HepG2 (cell line): Measurements from ENCODE around the gene HS2ST1. TPM values are rescaled to one million over a fixed set of nuclear protein-coding genes. Genes with fewer than 3 reads are reported as not detected.
A peak's percentile ranks its signal among the peaks of the same experiment; 100 is the strongest.

ENCODE experiments used
- ATAC-seq: fragments of 200-7000 bp; cut with Tn5 transposase; 3 replicates; pipeline ENCODE4 v1.9.1; 2020; ENCODE audit warnings: mild to moderate bottlenecking, moderate library complexity
- BruUV-seq: library from RNA; stranded (reverse); fragments of 400-500 nt; replicated peaks from 2 replicates; lab custom pipeline; 2021; lab: Mats Ljungman, UMichigan
- CTCF ChIA-PET: fragments of 300-600 bp; formaldehyde crosslinking; extraction: SDS; loops from one replicate; lab custom pipeline; 2021; ENCODE audit warnings: low total read pairs, inconsistent platforms, low intra/inter-chr PET ratio; lab: Yijun Ruan, JAX
- POLR2A ChIA-PET: fragments of 350-600 bp; sonication (Branson Sonifier 250); formaldehyde crosslinking; loops from one replicate; lab custom pipeline; 2020; ENCODE audit warnings: antibody characterized with exemption, inconsistent platforms; lab: Yijun Ruan, JAX
- DNase-seq: peaks from one replicate; pipeline ENCODE4 v3.0.0-alpha.2; 2015; ENCODE audit warnings: low spot score
- FAIRE-seq: peaks from 3 replicates; lab custom pipeline; 2011; peaks lifted over from hg19 to GRCh38; lab: Jason Lieb, UNC
- H2AFZ ChIP-seq: one replicate; pipeline ENCODE4 v1.6.1; 2011; ENCODE audit warnings: low read length, inconsistent platforms
- H3K27ac ChIP-seq: fragments of 300-600 bp; 3 replicates; pipeline ENCODE4 v1.8.0; 2011; ENCODE audit warnings: mixed run types, mild to moderate bottlenecking, mixed read lengths, low read length, inconsistent platforms; ENCODE audit not compliant: insufficient read depth; ENCODE audit errors: extremely low read length
- H3K27me3 ChIP-seq, 2 experiments: fragments of 200-600 bp in 1 of 2; 2 replicates in 1 of 2; 3 replicates in 1 of 2; pipeline versions ENCODE4 v1.6.0 to v1.8.0; 2011; ENCODE audit warnings: low read length in 2 of 2, mild to moderate bottlenecking in 2 of 2, moderate library complexity in 2 of 2, inconsistent platforms in 1 of 2; ENCODE audit not compliant: insufficient read depth in 2 of 2, control insufficient read depth in 1 of 2
- H3K36me3 ChIP-seq, 2 experiments: fragments of 200-600 bp in 1 of 2; replicated peaks in 1 of 2; 2 replicates in 1 of 2; 3 replicates in 1 of 2; pipeline versions ENCODE4 v1.5.1 to v1.8.0; 2011; ENCODE audit warnings: low read length in 2 of 2, inconsistent platforms in 1 of 2; ENCODE audit not compliant: insufficient read depth in 2 of 2, control insufficient read depth in 1 of 2
- H3K4me1 ChIP-seq: 2 replicates; pipeline ENCODE4 v1.5.1; 2012; ENCODE audit warnings: low read length, inconsistent platforms; ENCODE audit not compliant: insufficient read depth
- H3K4me2 ChIP-seq: 2 replicates; pipeline ENCODE4 v1.6.0; 2011; ENCODE audit warnings: low read depth, low read length, inconsistent platforms
- H3K4me3 ChIP-seq, 3 experiments: fragments of 200-600 bp in 1 of 3; sonication (generic), shearing (Covaris generic) in 1 of 3; replicated peaks in 1 of 3; 2 replicates each; pipeline ENCODE4 v1.5.1; 2011 to 2016; ENCODE audit warnings: low read length in 3 of 3, inconsistent platforms in 2 of 3, low read depth in 2 of 3, mild to moderate bottlenecking in 2 of 3, control low read depth in 1 of 3, mixed read lengths in 1 of 3; ENCODE audit not compliant: insufficient read depth in 1 of 3
- H3K79me2 ChIP-seq: one replicate; pipeline ENCODE4 v1.6.1; 2011; ENCODE audit warnings: low read length, inconsistent platforms; ENCODE audit not compliant: insufficient read depth
- H3K9ac ChIP-seq: 2 replicates; pipeline ENCODE4 v1.6.0; 2011; ENCODE audit warnings: mild to moderate bottlenecking, low read depth, low read length, inconsistent platforms; ENCODE audit not compliant: insufficient read depth
- H3K9me3 ChIP-seq: 2 replicates; pipeline ENCODE4 v1.5.1; 2012; ENCODE audit warnings: mild to moderate bottlenecking, low read length
- H4K20me1 ChIP-seq: 2 replicates; pipeline ENCODE4 v1.6.0; 2011; ENCODE audit warnings: inconsistent platforms, mild to moderate bottlenecking, low read length, moderate library complexity; ENCODE audit not compliant: insufficient read depth
- ARID5B ChIP-seq: IDR thresholded peaks from 2 replicates; pipeline ENCODE4 v1.4.0; 2020; ENCODE audit warnings: mild to moderate bottlenecking, missing genetic modification reagents
- ETV6 ChIP-seq: sonication (generic); formaldehyde crosslinking; conservative IDR thresholded peaks from 2 replicates; pipeline ENCODE4 v1.4.0; 2020; ENCODE audit warnings: missing genetic modification reagents
- PLRG1 ChIP-seq: fragments of 450-650 bp; conservative IDR thresholded peaks from 2 replicates; pipeline ENCODE4 v1.6.1; 2016
- RARA ChIP-seq: IDR thresholded peaks from 2 replicates; pipeline ENCODE4 v1.6.1; 2016; ENCODE audit warnings: missing genetic modification reagents, missing compliant biosample characterization
- TFDP1 ChIP-seq: IDR thresholded peaks from 2 replicates; pipeline ENCODE4 v1.6.1; 2016; ENCODE audit warnings: missing compliant biosample characterization, missing genetic modification reagents, borderline replicate concordance
- ZFAT ChIP-seq: sonication (generic); formaldehyde crosslinking; conservative IDR thresholded peaks from 2 replicates; pipeline ENCODE4 v1.8.1; 2023; ENCODE audit warnings: missing genetic modification reagents, inconsistent platforms
- ZNF329 ChIP-seq: sonication (generic); formaldehyde crosslinking; IDR thresholded peaks from 2 replicates; pipeline ENCODE4 v1.9.0; 2021; ENCODE audit warnings: low read depth, mild to moderate bottlenecking, missing genetic modification reagents
- ZNF512B ChIP-seq: sonication (generic); formaldehyde crosslinking; IDR thresholded peaks from 2 replicates; pipeline ENCODE4 v1.5.1; 2020; ENCODE audit warnings: missing genetic modification reagents, mild to moderate bottlenecking, borderline replicate concordance
- ZNF740 ChIP-seq: sonication (generic); formaldehyde crosslinking; IDR thresholded peaks from 2 replicates; pipeline ENCODE4 v1.4.0; 2020; ENCODE audit warnings: missing genetic modification reagents
- ZNF83 ChIP-seq: sonication (generic); formaldehyde crosslinking; IDR thresholded peaks from 2 replicates; pipeline ENCODE4 v1.4.0; 2020; ENCODE audit warnings: missing genetic modification reagents, mild to moderate bottlenecking, borderline replicate concordance
- WGBS: methylation state at CpG from one replicate; pipeline ENCODE4 v1.1.6; 2017; ENCODE audit warnings: low lambda C conversion rate; 5-methylcytosine and 5-hydroxymethylcytosine counted together
- in situ Hi-C: cut with HindIII; loops from 2 replicates; pipeline ENCODE4 v1.10.0; 2017; ENCODE audit warnings: low pct_unique_long_range_greater_than_20kb; ENCODE audit not compliant: extremely low pct_ligation_motif_present
- intact Hi-C: fragments of 100-400 bp; cut with micrococcal nuclease; formaldehyde crosslinking; loops from one replicate; pipeline ENCODE4 v1.10.0; 2022; ENCODE audit not compliant: unreplicated experiment
- polyA plus RNA-seq, 8 experiments: library from polyadenylated mRNA; depleted of rRNA in 3 of 8; stranded (reverse) in 7 of 8; unstranded in 1 of 8; fragments of >200 nt; fragmentation: Illumina TruSeq in 4 of 8; extraction: Trizol in 4 of 8; gene quantifications; 2 replicates each; pipeline versions ENCODE4 v1.2.1 to v1.2.3, GENCODE V29; 2011 to 2016; ENCODE audit warnings: low read depth in 4 of 8, missing spikeins in 1 of 8, mixed read lengths in 1 of 8; ENCODE audit not compliant: insufficient read depth in 1 of 8
- total RNA-seq, 5 experiments: library from RNA; depleted of rRNA; stranded (reverse); fragments of >200 nt; fragmentation: Illumina TruSeq; extraction: Trizol; gene quantifications; 2 replicates each; pipeline ENCODE4 v1.2.3, GENCODE V29; 2016; ENCODE audit warnings: low read depth in 1 of 5

The HS2ST1 gene
- total and polyA plus RNA-seq, 2 of the 13 experiments (the other 11 are each of a cell fraction or from before 2014, with no cell fraction given): 22.1 to 58.7 TPM

GRCh38 chr1:86971778-86972177 lies 57.3 kb downstream of the HS2ST1 start:
- ATAC-seq (no peak), DNase-seq (no peak), FAIRE-seq (no peak)
- H4K20me1 ChIP-seq: no peaks in the 10 kb centered on the region
- POLR2A ChIA-PET: no interaction called here
- no peak overlapping the region for H3K4me3 ChIP-seq
- intact Hi-C loops (no loop called here), in situ Hi-C loops (no loop called here)
- TF ChIP-seq PLRG1: no peak
- no peak for TF ChIP-seq TFDP1 (CRISPR knock-in tag)
- no peak for TF ChIP-seq ZNF740 (CRISPR knock-in tag)
- BruUV-seq: no TSS peak
- CTCF ChIA-PET: no interaction called here
- H3K9ac ChIP-seq: no peak overlapping the region
- H3K27ac ChIP-seq: no peak overlapping the region
- WGBS: 63% methylated on average over 3 of the region's 3 CpGs
- H3K9me3 ChIP-seq: no peaks in the 10 kb centered on the region
- no peak overlapping the region for H3K4me2 ChIP-seq
- H3K79me2 ChIP-seq: peaks cover 86% of the 10 kb centered on the region
- H2AFZ ChIP-seq: no peak overlapping the region
- H3K36me3 ChIP-seq: no peaks in the 10 kb centered on the region
- H3K4me1 ChIP-seq: peaks cover 29% of the 10 kb centered on the region
- H3K27me3 ChIP-seq: no peaks in the 10 kb centered on the region; a peak in 1 of 5 replicates

- POLR2A ChIA-PET: no interaction called here
- no peaks in the 10 kb centered on the region for H3K9me3 ChIP-seq
- no peak overlapping the region for H3K27ac ChIP-seq
- no peak overlapping the region for H3K4me2 ChIP-seq
- peaks cover 87% of the 10 kb centered on the region for H3K79me2 ChIP-seq
- no peak overlapping the region for H2AFZ ChIP-seq
- ATAC-seq (no peak), DNase-seq (no peak), FAIRE-seq (no peak)
- no TSS peak for BruUV-seq
- in situ Hi-C loops (no loop called here), intact Hi-C loops (no loop called here)
- no peaks in the 10 kb centered on the region for H3K36me3 ChIP-seq
- no peaks in the 10 kb centered on the region for H4K20me1 ChIP-seq
- CTCF ChIA-PET: no interaction called here
- WGBS: 73% methylated on average over 2 of the region's 2 CpGs
- H3K4me3 ChIP-seq: no peak overlapping the region
- H3K4me1 ChIP-seq: peaks cover 29% of the 10 kb centered on the region
- H3K9ac ChIP-seq: no peak overlapping the region
- H3K27me3 ChIP-seq: no peaks in the 10 kb centered on the region; a peak in 1 of 5 replicates
- 0 out of 2 replicates have a peak, but pooled peaks have one; percentile 18 for TF ChIP-seq ARID5B
- peak; percentile 31; the same call in 1 of the 2 replicates for TF ChIP-seq RARA (CRISPR knock-in tag)
- TF ChIP-seq ZNF83 (CRISPR knock-in tag): no peak
- TF ChIP-seq ZFAT (CRISPR knock-in tag): no peak
- no peak for TF ChIP-seq ZNF329 (CRISPR knock-in tag)
- no peak for TF ChIP-seq ETV6 (CRISPR knock-in tag)
- TF ChIP-seq ZNF512B (CRISPR knock-in tag): no peak
Observed at GRCh38 chr1:86972262-86972661, 57.8 kb downstream of the HS2ST1 start.
